A549 (cell line): ENCODE results near the gene TBC1D22A.

Experiments used
- CEBPB ChIP-seq, 2 experiments: fragments of >200 bp in 1 of 2; sonication (Bioruptor Twin) in 1 of 2; formaldehyde crosslinking in 1 of 2; IDR thresholded peaks; 2 replicates each; pipeline ENCODE4 v1.6.1; 2012 to 2016
- CHD2 ChIP-seq: fragments of 150-350 bp; IDR thresholded peaks from 2 replicates; pipeline ENCODE4 v1.6.1; 2014; ENCODE audit warnings: low read length; ENCODE audit not compliant: partially characterized antibody
- CTCF ChIP-seq: fragments of >200 bp; sonication (Bioruptor Twin); formaldehyde crosslinking; IDR thresholded peaks from 3 replicates; pipeline ENCODE4 v1.5.1; 2016
- MAFK ChIP-seq: fragments of 450-650 bp; IDR thresholded peaks from 2 replicates; pipeline ENCODE4 v1.6.1; 2014; ENCODE audit not compliant: partially characterized antibody
- POLR2A ChIP-seq: IDR thresholded peaks from 2 replicates; pipeline ENCODE4 v1.6.1; 2012; ENCODE audit warnings: mild to moderate bottlenecking, low read length
- RARB ChIP-seq: fragments of 250-450 bp; sonication (Bioruptor Pico); IDR thresholded peaks from 2 replicates; pipeline ENCODE4 v1.8.0; 2021; ENCODE audit warnings: mild to moderate bottlenecking, moderate library complexity
- REST ChIP-seq: fragments of 200-600 bp; sonication (generic); IDR thresholded peaks from 2 replicates; pipeline ENCODE4 v1.6.1; 2016; ENCODE audit warnings: antibody characterized with exemption, mild to moderate bottlenecking, moderate library complexity
- RFX5 ChIP-seq: fragments of 450-650 bp; IDR thresholded peaks from 2 replicates; pipeline ENCODE4 v1.7.1; 2014; ENCODE audit warnings: antibody characterized with exemption, mild to moderate bottlenecking, moderate library complexity
- SMC3 ChIP-seq: fragments of >200 bp; sonication (Bioruptor Twin); formaldehyde crosslinking; IDR thresholded peaks from 3 replicates; pipeline ENCODE4 v1.6.1; 2018; ENCODE audit warnings: inconsistent platforms
- USF2 ChIP-seq: fragments of 450-650 bp; IDR thresholded peaks from 2 replicates; pipeline ENCODE4 v1.6.1; 2014; ENCODE audit warnings: antibody characterized with exemption
- ZNF302 ChIP-seq: fragments of 250-450 bp; sonication (Bioruptor Pico); IDR thresholded peaks from 2 replicates; pipeline ENCODE4 v1.9.0; 2021; ENCODE audit warnings: inconsistent platforms, mild to moderate bottlenecking, moderate library complexity

- TF ChIP-seq CTCF (no peak), RFX5 (no peak), POLR2A (no peak), ZNF302 (CRISPR knock-in tag) (no peak), MAFK (no peak), CEBPB (IDR thresholded peaks at IDR 0.05) (no peak), REST (no peak), CHD2 (no peak), SMC3 (no peak), USF2 (no peak), RARB (no peak)
Observed at GRCh38 chr22:47102081-47102480, 339.6 kb downstream of the TBC1D22A start.
